22Rv1 (cell line): Measurements from ENCODE around the gene MBNL2.

Source experiments
- H3K27ac ChIP-seq: fragments of 450-650 bp; 2 replicates; pipeline ENCODE4 v1.5.1; 2017
- ZFX ChIP-seq: fragments of 450-650 bp; IDR thresholded peaks from 2 replicates; pipeline ENCODE4 v1.6.1; 2017; ENCODE audit warnings: antibody characterized with exemption, borderline replicate concordance
- TF ChIP-seq, protein P1 (sequence below): fragments of 450-650 bp; IDR thresholded peaks from 2 replicates; pipeline ENCODE4 v1.5.1; 2017; ENCODE audit warnings: mild to moderate bottlenecking

The MBNL2 gene

GRCh38 chr13:97411984-97412383 is 189.9 kb downstream of the MBNL2 start:
- TF ChIP-seq, protein P1, sequence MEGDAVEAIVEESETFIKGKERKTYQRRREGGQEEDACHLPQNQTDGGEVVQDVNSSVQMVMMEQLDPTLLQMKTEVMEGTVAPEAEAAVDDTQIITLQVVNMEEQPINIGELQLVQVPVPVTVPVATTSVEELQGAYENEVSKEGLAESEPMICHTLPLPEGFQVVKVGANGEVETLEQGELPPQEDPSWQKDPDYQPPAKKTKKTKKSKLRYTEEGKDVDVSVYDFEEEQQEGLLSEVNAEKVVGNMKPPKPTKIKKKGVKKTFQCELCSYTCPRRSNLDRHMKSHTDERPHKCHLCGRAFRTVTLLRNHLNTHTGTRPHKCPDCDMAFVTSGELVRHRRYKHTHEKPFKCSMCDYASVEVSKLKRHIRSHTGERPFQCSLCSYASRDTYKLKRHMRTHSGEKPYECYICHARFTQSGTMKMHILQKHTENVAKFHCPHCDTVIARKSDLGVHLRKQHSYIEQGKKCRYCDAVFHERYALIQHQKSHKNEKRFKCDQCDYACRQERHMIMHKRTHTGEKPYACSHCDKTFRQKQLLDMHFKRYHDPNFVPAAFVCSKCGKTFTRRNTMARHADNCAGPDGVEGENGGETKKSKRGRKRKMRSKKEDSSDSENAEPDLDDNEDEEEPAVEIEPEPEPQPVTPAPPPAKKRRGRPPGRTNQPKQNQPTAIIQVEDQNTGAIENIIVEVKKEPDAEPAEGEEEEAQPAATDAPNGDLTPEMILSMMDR = no peak
- no peak overlapping the region for H3K27ac ChIP-seq

DNA sequence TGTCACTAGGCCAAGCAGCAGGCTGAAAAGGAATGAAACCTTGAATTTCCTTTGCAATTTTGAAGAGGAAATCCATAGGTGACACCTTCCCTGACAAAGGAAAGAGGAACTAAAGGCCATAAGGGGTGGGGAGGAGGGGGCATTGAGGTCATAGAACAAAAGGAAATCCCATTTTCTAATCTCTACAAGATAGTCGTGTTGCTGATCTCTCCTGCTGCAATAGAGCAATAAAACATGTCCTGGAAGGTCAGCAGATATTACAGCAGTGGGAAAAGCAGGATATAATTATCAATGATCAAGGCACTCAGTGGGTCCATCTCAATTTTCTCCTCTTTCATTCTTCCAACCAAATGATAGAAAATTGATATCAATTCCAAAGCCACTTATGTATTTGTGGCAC is 191.6 kb downstream of the MBNL2 start:
- TF ChIP-seq ZFX = no peak
- TF ChIP-seq, protein P1 = no peak
- H3K27ac ChIP-seq = no peak overlapping the region

DNA sequence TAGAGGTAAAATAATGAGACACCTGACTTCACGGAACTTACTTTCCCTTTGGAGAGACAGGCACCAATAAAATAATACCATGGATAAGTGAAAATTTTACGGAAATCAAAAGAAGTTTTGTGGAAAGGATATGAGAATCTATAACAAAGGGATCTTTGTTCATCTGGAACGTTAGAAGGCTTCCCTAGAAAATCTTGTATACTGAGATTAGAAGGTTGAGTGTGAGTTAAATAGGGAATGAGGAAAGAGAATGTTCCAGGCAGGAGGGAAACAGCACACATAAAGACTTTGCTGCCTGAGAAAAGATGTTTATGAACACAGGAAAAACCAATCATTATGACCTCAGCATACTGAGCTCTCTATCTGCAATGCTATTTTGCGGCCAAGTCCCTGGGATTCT is 192.3 kb downstream of the MBNL2 start:
- H3K27ac ChIP-seq = no peak overlapping the region
- no peak for TF ChIP-seq ZFX
- TF ChIP-seq, protein P1 = no peak

DNA sequence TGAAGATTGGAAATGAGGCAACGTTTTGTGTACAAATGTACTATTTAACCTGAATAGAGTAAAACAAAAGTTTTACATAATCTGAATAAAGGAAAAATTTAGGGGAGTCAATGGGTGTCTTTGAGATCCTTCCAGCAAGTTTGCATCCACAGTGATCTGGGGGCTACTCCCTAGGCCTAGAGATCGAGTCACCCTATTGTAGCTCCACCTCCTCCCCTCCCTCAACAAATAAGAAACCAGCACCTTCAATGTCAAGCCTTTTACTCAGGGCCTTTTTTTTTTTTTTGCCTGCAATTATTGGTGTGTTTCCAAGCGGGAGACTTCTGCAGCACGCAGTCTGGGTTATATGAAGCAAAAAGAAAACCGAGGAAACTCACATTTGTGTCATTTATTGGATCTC is 195.6 kb downstream of the MBNL2 start:
- no peak overlapping the region for H3K27ac ChIP-seq
- TF ChIP-seq ZFX = no peak
- TF ChIP-seq, protein P1 = no peak

GRCh38 chr13:97422118-97423054 is 200.3 kb downstream of the MBNL2 start:
- H3K27ac ChIP-seq = no peak overlapping the region
- TF ChIP-seq ZFX = no peak
- TF ChIP-seq, protein P1 = no peak

GRCh38 chr13:97423300-97424045 is 201.3 kb downstream of the MBNL2 start:
- H3K27ac ChIP-seq = no peak overlapping the region
- no peak for TF ChIP-seq ZFX
- TF ChIP-seq, protein P1 = no peak

DNA sequence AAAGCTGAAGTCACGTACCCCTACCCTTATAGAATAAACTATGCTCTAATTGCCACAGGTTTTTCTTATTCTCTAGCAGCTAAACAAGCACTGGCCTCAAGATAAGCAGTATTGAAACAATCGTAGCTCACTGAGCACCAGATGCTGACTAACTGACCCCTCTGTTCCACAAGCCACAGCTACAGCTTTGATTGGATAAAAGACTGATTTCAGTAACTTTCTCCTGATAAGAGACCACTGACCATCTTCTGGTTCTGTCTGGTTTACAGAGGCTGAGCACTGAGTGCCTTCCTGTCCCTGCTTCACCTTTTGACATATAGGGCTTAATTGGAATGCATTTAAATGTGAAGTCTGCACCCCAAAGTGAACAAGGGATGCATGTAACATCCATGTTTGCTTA is 203.5 kb downstream of the MBNL2 start:
- H3K27ac ChIP-seq = no peak overlapping the region
- no peak for TF ChIP-seq ZFX
- TF ChIP-seq, protein P1 = no peak
